Left cardiac atrium (tissue), 2 donors: ENCODE results near the gene GPR21. TPM values are rescaled to one million over a fixed set of nuclear protein-coding genes. Genes with fewer than 3 reads are reported as not detected.

ENCODE experiments used
- total RNA-seq, 2 donors: library from RNA; stranded (reverse); fragmentation: NEBNext Ultra II Directional; extraction: Animal tissue kit (Norgen Biotek cat#: 25700); gene quantifications; one replicate each; pipeline ENCODE4 v1.2.1, GENCODE V29; 2021
- donor health status: DM: no; HTN: yes; CAD: no; lungs with severe emphysema.
- donor health status: DM: yes; HTN: yes; CAD: no.

The GPR21 gene
- total RNA-seq, 2 donors from 2014 or later: 0.21 to 0.55 TPM

Other genes with a start within 250 kb of the GPR21 start
- not detected for gene OR5C1, start 244.7 kb upstream of the GPR21 start, total RNA-seq
- gene OR1K1, start 233.5 kb upstream of the GPR21 start, total RNA-seq: not detected
- 10 to 100 TPM in 1 of 2 donors, 1 to 10 TPM in 1; 9.2 to 11.9 TPM for gene PDCL, start 205.1 kb upstream of the GPR21 start, total RNA-seq
- gene RC3H2, start 128.3 kb upstream of the GPR21 start, total RNA-seq: 10 to 100 TPM; 36.7 to 41.1 TPM
- gene ZBTB6, start 120.3 kb upstream of the GPR21 start, total RNA-seq: 1 to 10 TPM; 5.4 to 7.3 TPM
- 1 to 10 TPM; 3.6 to 6.2 TPM for gene ZBTB26, start 102.2 kb upstream of the GPR21 start, total RNA-seq
- gene RABGAP1, start 92.6 kb upstream of the GPR21 start, total RNA-seq: 10 to 100 TPM; 38.0 to 40.8 TPM
- 10 to 100 TPM; 16.7 to 20.7 TPM for gene STRBP, start 234.9 kb downstream of the GPR21 start, total RNA-seq